ENCODE measurements around the gene UNC13A.

The UNC13A gene

GRCh38 chr19:17687141-17687856 lies 855 bp downstream of the UNC13A start:
- Histone ChIP-seq H3K9me3 (ENCODE audit: insufficient read depth, low read length) (no peaks in the 10 kb centered on the region), H3K27me3 (ENCODE audit: low read length) (no peaks in the 10 kb centered on the region), H3K4me3 (ENCODE audit: insufficient read depth, low read length, poor library complexity, severe bottlenecking) (no peak overlapping the region), H3K36me3 (ENCODE audit: low read length) (no peaks in the 10 kb centered on the region), H3K79me2 (ENCODE audit: insufficient read depth, low read length) (no peaks in the 10 kb centered on the region), H3F3A (ENCODE audit: insufficient read depth) (no peaks in the 10 kb centered on the region), H2AFZ (ENCODE audit: low read depth, low read length, severe bottlenecking) (no peak overlapping the region), H3K9ac (ENCODE audit: low read length) (no peak overlapping the region), H3K9me2 (replicated peaks; ENCODE audit: insufficient read depth, low read length) (no peaks in the 10 kb centered on the region), H3K4me2 (ENCODE audit: low read depth, low read length, poor library complexity, severe bottlenecking) (no peak overlapping the region), H3K27ac (ENCODE audit: low read depth, low read length) (no peak overlapping the region), H4K20me1 (ENCODE audit: low read depth, low read length) (no peaks in the 10 kb centered on the region)
- TF ChIP-seq CTCF (IDR thresholded peaks at IDR 0.05; ENCODE audit: insufficient read depth, low read length, poor library complexity, severe bottlenecking) (no peak), EZH2phosphoT487 (conservative IDR thresholded peaks at IDR 0.05; ENCODE audit: low read length) (no peak)

- no peak for TF ChIP-seq CTCF (IDR thresholded peaks at IDR 0.05; ENCODE audit: insufficient read depth, low read length, poor library complexity, severe bottlenecking)
- H3K4me3 ChIP-seq (ENCODE audit: insufficient read depth, low read length, poor library complexity, severe bottlenecking), result no peak overlapping the region
- no peaks in the 10 kb centered on the region for H3K9me3 ChIP-seq (ENCODE audit: insufficient read depth, low read length)
- no peak overlapping the region for H2AFZ ChIP-seq (ENCODE audit: low read depth, low read length, severe bottlenecking)
- H3K36me3 ChIP-seq (ENCODE audit: low read length), result no peaks in the 10 kb centered on the region
- no peak overlapping the region for H3K27ac ChIP-seq (ENCODE audit: low read depth, low read length)
- H3K4me2 ChIP-seq (ENCODE audit: low read depth, low read length, poor library complexity, severe bottlenecking), result no peak overlapping the region
- H3K27me3 ChIP-seq (ENCODE audit: low read length), result no peaks in the 10 kb centered on the region
- H3F3A ChIP-seq (ENCODE audit: insufficient read depth), result no peaks in the 10 kb centered on the region
- no peaks in the 10 kb centered on the region for H4K20me1 ChIP-seq (ENCODE audit: low read depth, low read length)
- H3K79me2 ChIP-seq (ENCODE audit: insufficient read depth, low read length), result no peaks in the 10 kb centered on the region
- no peak overlapping the region for H3K9ac ChIP-seq (ENCODE audit: low read length)
- H3K9me2 ChIP-seq (replicated peaks; ENCODE audit: insufficient read depth, low read length), result no peaks in the 10 kb centered on the region
Observed at GRCh38 chr19:17686592-17687024, 1.5 kb downstream of the UNC13A start.

- no peak overlapping the region for H3K4me3 ChIP-seq (ENCODE audit: insufficient read depth, low read length, poor library complexity, severe bottlenecking)
- H3K79me2 ChIP-seq (ENCODE audit: insufficient read depth, low read length), result no peaks in the 10 kb centered on the region
- no peaks in the 10 kb centered on the region for H3K27me3 ChIP-seq (ENCODE audit: low read length)
- no peak overlapping the region for H2AFZ ChIP-seq (ENCODE audit: low read depth, low read length, severe bottlenecking)
- H3K9me3 ChIP-seq (ENCODE audit: insufficient read depth, low read length), result no peaks in the 10 kb centered on the region
- H3K9me2 ChIP-seq (replicated peaks; ENCODE audit: insufficient read depth, low read length), result no peaks in the 10 kb centered on the region
- H3K27ac ChIP-seq (ENCODE audit: low read depth, low read length), result no peak overlapping the region
- H3K4me2 ChIP-seq (ENCODE audit: low read depth, low read length, poor library complexity, severe bottlenecking), result no peak overlapping the region
- no peaks in the 10 kb centered on the region for H3K36me3 ChIP-seq (ENCODE audit: low read length)
- TF ChIP-seq EZH2phosphoT487 (conservative IDR thresholded peaks at IDR 0.05; ENCODE audit: low read length) (no peak), CTCF (IDR thresholded peaks at IDR 0.05; ENCODE audit: insufficient read depth, low read length, poor library complexity, severe bottlenecking) (no peak)
- H3F3A ChIP-seq (ENCODE audit: insufficient read depth), result no peaks in the 10 kb centered on the region
- no peak overlapping the region for H3K9ac ChIP-seq (ENCODE audit: low read length)
- no peaks in the 10 kb centered on the region for H4K20me1 ChIP-seq (ENCODE audit: low read depth, low read length)
Observed at GRCh38 chr19:17686023-17686521, 2.1 kb downstream of the UNC13A start.
